Cortex of kidney (tissue), 1 donor: ENCODE measurements around the gene PLA2G15.
"Not testable (repeated sequence)": the region's sequence is repeated elsewhere in the genome, so short reads cannot be mapped to it uniquely, and the experiment has no call there.

Source experiments
- DNase-seq: peaks from one replicate; lab custom pipeline; 2025; lab: John Stamatoyannopoulos, UW

Gene PLA2G15

DNA sequence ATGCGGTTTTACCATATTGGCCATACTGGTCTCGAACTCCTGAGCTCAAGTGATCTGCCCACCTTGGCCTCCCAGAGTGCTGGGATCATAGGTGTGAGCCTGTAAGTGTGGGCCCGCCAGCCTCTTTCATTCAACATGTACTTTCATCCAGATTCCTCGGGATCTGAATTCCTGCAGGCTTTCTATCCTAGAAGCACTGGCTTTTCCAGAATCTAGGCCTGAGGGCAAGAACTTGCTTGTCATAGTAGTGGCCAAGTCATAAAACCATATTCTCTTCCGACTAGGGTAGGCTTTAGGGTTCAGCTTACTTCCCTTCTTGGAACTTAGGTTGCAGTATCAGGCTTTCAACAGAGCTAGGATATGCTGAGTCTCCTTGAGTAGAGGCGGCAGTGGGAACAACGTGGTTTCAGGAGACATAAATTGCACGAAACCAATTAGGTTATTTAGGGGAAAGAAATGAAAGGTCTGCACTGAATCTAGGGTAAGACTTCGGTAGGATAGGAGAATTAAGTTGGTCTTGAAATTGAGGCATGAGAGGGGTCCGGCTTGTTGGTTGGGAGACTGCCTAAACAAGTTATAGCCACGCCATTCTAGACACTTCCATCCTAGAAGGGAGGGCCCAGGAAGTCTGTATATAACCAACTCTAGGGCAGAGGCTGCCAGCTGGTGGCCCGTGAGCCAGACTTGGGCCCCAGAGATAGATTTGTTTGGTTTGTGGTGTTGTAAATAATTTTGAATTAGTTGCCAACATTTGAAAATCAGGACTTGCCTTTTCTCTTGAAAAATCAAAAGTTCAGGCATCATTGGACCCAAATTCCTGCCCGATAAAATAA is 34.8 kb downstream of the PLA2G15 start:
- no peak for DNase-seq

- no peak for DNase-seq
Measured at GRCh38 chr16:68281368-68282063, 36.3 kb downstream of the PLA2G15 start.

- no peak for DNase-seq
Measured at GRCh38 chr16:68282064-68282452, 36.9 kb downstream of the PLA2G15 start.

DNA sequence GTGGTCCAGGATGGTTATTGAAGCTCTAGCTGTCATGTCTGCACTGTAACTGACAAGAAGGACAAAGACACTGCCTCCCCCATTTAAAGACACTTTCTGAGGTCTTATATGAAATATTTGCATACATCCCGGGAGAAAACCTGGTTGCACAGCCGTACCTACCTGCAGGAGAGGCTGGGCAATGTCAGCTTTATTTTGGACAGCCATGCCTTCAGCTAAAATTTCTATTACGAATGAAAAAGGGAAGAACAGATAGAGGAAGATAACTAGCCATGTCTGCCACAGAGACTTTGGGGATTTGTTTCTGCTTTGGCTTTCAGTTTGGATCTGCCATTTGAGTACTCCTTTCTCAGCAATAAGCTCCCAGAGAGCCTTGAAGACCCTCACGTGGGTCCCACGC is 38.2 kb downstream of the PLA2G15 start:
- DNase-seq: no peak

DNA sequence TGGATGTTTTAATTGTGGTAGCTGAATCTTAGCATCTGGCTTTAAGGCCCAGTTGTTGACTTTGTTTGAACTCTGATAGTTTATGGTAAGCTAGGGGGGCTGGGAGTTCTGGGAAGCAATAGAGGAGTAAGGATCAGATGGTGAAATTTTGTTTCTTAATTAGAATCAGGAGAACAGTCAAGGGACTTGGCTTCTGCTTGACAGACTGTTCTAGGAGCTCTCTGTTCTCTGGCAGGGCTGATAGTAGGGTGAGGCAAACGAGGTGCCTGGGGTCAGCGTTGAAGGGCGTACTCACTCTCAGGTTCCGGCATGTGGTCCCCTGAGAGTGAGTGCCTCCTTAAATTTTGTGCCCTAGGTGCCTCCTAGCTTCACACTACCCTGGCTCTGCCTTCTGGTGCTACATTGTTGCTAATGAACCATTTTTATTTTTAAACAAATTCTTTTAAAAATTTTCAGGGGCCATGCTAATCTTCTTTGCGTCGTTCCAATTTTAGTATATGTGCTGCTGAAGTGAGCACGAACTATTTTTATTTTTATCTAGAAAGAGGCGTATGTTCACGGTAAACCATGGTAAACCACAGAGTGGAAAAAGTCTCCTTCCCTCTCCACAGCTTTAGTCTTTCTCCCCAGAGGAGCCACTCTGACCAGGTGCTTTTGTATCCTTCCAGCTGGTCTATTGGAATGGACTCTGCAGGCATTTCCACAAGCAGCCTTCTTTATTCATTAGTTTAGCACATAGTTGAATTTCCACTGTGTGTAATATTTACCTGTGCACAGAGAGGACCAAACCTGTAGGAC is 38.8 kb downstream of the PLA2G15 start:
- no peak for DNase-seq

DNA sequence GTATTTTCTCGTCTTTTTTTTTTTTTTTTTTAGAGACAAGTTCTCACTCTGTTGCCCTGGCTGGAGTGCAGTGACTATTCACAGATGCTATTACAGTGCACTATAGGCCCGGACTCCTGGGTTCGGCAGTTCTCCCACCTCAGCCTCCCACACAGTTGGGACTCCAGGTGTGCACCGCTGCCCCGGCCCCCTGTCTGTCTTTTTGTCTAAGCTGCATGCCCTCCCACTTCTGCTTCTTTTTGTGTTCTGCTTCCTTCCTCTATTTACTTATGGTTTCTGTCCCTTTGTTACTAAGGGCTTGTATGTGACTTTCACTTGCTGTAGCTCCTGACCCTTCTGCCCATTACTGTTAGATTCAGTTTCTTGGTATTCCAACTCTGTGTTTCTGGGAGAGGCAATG is 39.7 kb downstream of the PLA2G15 start:
- DNase-seq: no peak

- DNase-seq: no peak
Measured at GRCh38 chr16:68285683-68286082, 40.5 kb downstream of the PLA2G15 start.

- DNase-seq: no peak
Measured at GRCh38 chr16:68286153-68287074, 41.2 kb downstream of the PLA2G15 start.

DNA sequence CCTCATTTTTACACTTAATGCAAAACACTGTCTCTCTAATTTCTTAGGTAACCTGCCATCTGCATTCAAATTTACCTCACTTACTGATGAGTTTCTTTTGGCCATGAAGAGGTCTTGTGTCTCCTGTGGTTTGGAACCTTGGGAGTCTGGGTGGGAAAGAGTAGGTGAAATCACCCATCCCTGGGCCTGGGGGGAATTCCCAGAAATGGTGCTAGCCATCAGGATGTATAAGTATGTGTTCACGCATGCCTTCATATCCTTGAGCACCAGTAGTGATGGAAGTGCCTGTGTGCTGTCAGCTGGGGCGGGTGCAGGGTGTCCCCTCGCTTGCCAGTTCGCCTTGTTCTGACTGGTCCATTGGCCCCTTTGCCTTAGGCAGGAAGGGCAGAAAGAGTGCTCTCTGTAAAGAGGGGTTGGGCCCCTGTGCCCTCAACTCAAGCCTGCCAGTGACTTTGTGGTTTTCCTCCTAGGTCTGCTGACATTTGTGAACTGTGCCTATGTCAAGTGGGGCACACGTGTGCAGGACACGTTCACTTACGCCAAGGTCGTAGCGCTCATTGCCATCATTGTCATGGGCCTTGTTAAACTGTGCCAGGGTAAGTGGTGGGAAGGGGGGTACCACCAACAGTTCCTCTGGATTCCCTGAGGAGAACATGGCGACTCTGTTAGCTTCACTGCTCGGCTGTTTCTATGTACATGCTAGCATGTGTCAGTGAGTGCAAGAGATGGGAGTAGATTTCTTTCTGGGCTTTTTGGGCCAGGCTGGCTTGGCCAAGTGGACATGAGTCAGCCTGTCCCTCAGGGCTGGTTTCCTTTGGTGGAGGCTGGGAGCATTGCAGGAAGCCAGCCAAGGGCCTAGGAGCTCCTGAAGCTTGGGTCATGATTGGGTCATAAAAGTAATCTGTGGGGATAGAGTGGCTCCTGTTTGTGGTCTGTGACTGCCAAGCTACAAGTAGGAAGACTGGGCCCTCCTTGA is 42.4 kb downstream of the PLA2G15 start:
- no peak for DNase-seq

DNA sequence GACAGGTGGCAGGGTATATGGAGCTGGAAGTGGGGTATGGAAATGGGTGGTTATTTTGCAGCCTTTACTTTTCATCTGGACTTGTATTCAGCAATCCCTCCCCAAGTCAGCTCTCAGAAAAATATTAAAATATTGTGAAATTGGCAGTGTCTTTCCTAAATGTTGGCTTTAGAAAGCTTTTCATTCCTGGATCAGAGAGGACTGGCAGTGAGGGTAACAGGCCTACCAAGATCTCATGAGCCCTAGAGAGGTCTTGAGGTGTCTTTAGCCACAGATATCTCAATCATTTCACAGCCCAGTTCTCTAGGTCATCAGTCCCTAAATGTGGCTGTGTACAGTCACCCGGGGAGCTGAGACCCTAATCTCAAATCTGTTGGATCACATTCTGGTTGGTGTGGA is 43.1 kb downstream of the PLA2G15 start:
- DNase-seq: no peak

DNA sequence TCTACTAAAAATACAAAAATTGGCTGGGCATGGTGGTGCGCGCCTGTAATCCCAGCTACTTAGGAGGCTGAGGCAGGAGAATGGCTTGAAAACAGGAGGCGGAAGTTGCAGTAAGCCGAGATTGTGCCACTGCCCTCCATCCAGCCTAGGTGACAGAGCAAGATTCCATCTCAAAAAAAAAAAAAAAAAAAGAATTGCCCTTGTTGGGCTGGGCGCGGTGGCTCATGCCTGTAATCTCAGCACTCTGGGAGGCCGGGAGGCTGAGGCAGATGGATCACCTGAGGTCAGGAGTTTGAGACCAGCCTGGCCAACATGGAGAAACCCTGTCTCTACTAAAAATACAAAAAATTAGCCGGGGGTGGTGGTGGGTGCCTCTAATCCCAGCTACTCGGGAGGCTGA is 43.6 kb downstream of the PLA2G15 start:
- not testable (repeated sequence) for DNase-seq

- no peak for DNase-seq
Measured at GRCh38 chr16:68289202-68289601, 44.0 kb downstream of the PLA2G15 start.

- no peak for DNase-seq
Measured at GRCh38 chr16:68289621-68290329, 44.6 kb downstream of the PLA2G15 start.

- DNase-seq: no peak
Measured at GRCh38 chr16:68290450-68290849, 45.3 kb downstream of the PLA2G15 start.

GRCh38 chr16:68291227-68291626 is 46.1 kb downstream of the PLA2G15 start:
- DNase-seq: no peak

GRCh38 chr16:68292425-68292824 is 47.3 kb downstream of the PLA2G15 start:
- no peak for DNase-seq

DNA sequence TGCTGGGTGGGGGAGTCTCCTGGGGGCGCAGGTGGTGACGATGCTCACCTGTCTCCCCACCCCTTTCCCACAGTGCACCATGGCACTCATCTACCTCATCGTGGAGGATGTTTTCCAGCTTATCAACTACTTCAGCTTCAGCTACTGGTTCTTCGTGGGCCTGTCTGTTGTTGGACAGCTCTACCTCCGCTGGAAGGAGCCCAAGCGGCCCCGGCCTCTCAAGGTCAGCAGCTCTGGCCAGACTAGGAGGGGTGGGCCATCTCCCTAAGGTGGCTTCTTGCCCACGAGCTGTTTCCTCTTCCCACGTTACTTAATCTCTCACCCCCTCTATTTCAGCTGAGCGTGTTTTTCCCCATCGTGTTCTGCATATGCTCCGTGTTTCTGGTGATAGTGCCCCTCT is 51.1 kb downstream of the PLA2G15 start:
- no peak for DNase-seq

DNA sequence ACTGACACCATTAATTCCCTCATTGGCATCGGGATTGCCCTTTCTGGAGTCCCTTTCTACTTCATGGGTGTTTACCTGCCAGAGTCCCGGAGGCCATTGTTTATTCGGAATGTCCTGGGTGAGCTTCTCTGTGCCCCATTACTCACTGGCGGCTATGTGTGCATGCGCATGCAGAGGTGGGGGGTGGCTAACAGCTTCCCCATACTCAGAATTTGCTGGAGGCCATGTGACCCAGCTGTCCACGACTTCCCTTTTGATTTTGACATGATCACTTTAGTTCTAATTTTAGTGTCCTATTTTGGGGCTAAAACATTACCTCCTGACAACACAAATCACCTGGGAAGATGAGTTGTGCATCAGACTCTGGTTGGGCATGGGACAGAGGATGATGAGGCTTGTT is 51.5 kb downstream of the PLA2G15 start:
- DNase-seq: no peak

- no peak for DNase-seq
Measured at GRCh38 chr16:68297908-68298307, 52.7 kb downstream of the PLA2G15 start.

- no peak for DNase-seq
Measured at GRCh38 chr16:68298312-68298711, 53.1 kb downstream of the PLA2G15 start.
